ENCODE results near the gene TMEM201.

GRCh38 chr1:9603766-9604753, 15.3 kb downstream of the TMEM201 start:
- TF ChIP-seq ZBTB33 (IDR thresholded peaks at IDR 0.05) = no peak
- TF ChIP-seq, protein P1, sequence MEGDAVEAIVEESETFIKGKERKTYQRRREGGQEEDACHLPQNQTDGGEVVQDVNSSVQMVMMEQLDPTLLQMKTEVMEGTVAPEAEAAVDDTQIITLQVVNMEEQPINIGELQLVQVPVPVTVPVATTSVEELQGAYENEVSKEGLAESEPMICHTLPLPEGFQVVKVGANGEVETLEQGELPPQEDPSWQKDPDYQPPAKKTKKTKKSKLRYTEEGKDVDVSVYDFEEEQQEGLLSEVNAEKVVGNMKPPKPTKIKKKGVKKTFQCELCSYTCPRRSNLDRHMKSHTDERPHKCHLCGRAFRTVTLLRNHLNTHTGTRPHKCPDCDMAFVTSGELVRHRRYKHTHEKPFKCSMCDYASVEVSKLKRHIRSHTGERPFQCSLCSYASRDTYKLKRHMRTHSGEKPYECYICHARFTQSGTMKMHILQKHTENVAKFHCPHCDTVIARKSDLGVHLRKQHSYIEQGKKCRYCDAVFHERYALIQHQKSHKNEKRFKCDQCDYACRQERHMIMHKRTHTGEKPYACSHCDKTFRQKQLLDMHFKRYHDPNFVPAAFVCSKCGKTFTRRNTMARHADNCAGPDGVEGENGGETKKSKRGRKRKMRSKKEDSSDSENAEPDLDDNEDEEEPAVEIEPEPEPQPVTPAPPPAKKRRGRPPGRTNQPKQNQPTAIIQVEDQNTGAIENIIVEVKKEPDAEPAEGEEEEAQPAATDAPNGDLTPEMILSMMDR (IDR thresholded peaks at IDR 0.05; ENCODE audit: low read depth, low read length, missing input control) = no peak
- TF ChIP-seq REST (IDR thresholded peaks at IDR 0.05) = no peak
- no peak for TF ChIP-seq YY1 (IDR thresholded peaks at IDR 0.05)
- TF ChIP-seq TAF1 (conservative IDR thresholded peaks at IDR 0.05) = no peak
- no peak for TF ChIP-seq JUND (IDR thresholded peaks at IDR 0.05)
- no peak for TF ChIP-seq RXRA (IDR thresholded peaks at IDR 0.05)
- TF ChIP-seq EGR1 (IDR thresholded peaks at IDR 0.05; ENCODE audit: low read depth in 2 of 2) = no peak
- TF ChIP-seq RAD21 (IDR thresholded peaks at IDR 0.05) = no peak
- TF ChIP-seq FOXA1 (IDR thresholded peaks at IDR 0.05) = no peak
- no peak for TF ChIP-seq ATF3 (IDR thresholded peaks at IDR 0.05)
